Activated CD4-positive, alpha-beta T cell treated with anti-CD3 and anti-CD28 coated beads for 24 hours (primary cell): Measurements from ENCODE around the gene SH3GL3.

Experiments used
- DNase-seq, 2 donors: peaks; one replicate each; pipeline ENCODE4 v3.0.0-alpha.2; 2020; ENCODE audit warnings: low read depth in 2 of 2

The SH3GL3 gene

GRCh38 chr15:83510001-83510400 lies 62.9 kb downstream of the SH3GL3 start:
- DNase-seq: no peak

DNA sequence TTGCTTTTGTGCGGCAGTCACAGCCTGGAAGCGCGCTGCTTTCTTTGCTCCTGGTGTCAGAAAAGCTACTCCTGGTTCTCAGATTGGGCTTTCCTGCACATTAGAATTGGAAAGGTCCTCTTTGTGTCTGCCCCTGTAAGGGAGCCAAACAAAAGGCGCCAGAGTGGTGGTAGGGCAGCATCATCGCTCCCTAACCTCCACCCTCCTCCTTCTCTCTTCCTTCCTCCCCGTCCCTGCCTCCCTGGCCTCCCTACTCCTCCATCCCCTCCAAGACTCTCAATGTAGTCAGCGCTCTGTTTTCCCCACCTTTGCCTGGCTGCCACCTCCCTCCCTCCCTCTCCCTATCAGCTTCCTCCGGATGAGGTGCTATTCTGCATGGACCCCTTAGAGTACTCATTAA lies 65.3 kb downstream of the SH3GL3 start:
- no peak for DNase-seq

GRCh38 chr15:83514584-83514983 lies 67.4 kb downstream of the SH3GL3 start:
- DNase-seq: no peak

- DNase-seq: no peak
These were observed 68.0 kb downstream of the SH3GL3 start for GRCh38 chr15:83515164-83515563.

DNA sequence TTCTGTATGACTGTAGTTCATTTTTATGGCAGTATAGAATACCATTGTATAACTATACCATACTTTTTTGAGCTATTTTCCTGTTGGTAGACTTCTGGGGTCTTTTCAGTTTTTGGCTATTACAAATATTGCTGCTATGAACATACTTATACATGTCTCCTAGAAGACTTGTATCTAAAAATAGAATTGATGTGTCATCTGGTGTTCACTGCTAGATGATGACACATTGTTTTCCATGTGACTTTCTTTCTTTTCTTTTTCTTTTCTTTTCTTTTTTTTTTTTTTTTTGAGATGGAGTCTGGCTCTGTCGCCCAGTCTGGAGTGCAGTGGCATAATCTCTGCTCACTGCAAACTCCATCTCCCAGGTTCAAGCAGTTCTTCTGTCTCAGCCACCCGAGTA lies 69.8 kb downstream of the SH3GL3 start:
- no peak for DNase-seq

DNA sequence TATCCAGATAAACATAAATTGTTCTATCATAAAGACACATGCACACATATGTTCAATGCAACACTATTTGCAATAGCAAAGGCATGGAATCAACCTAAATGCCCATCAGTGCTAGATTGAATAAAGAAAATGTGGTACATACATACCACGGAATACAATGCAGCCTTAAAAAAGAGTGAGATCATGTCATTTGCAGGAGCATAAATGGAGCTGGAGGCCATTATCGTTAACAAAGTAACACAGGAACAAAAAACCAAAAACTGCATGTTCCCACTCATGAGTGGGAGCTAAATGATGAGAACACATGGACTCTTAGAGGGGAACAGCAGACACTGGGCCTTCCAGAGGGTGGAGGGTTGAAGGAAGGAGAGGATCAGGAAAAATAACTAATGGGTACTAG lies 79.2 kb downstream of the SH3GL3 start:
- no peak for DNase-seq

GRCh38 chr15:83533410-83533962 lies 86.3 kb downstream of the SH3GL3 start:
- no peak for DNase-seq

- no peak for DNase-seq
These were observed 90.5 kb downstream of the SH3GL3 start for GRCh38 chr15:83537606-83538005.

DNA sequence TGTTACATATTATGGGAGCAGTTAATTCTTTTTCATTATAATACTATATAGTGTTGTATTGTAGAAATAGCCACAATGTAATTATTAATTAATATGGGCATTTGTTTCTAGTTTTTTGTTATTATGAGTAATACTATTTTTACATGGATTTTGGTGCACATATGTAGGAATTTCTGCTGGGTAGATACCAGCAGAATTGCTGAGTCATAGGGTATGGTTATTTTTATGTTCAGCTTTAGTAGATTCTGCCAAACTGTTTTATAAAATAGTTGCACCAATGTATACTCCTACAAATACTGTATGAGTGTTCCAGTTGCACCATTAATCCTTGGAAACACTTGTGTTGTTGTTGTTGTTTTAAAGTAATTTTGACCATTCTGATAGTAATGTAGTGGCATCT lies 91.5 kb downstream of the SH3GL3 start:
- no peak for DNase-seq

DNA sequence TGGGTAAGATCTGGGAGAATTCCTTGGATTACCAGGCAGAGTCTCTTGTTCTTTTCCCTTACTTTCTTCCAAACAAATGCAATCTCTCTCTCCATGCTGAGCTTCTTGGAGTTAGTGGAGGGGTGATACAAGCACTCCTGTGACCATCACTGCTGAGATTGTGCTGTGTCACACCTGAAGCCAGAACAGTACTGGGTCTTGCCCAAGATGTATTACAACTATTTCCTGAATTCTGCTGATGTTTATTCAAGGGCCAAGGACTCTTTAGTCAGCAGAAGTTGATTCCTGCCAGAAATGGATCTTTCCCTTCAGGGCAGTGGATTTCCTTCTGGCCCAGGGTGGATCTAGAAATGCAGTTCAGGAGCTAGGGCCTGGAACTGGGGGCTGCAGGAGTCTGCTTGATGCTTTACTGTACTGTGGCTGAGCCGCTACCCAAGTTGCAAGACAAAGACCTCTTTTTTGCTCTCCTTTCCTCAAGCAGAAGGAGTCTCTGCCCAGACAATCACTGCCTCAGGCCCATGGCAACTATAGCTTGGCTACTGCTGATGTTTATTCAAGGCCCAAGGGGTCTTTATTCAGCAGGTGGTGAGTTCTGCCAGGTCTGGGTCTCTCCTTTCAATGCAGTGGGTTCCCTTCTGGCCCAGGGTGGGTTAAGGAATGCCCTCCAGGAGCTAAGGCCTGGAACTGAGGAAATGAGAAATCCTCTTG lies 98.8 kb downstream of the SH3GL3 start:
- DNase-seq: no peak

DNA sequence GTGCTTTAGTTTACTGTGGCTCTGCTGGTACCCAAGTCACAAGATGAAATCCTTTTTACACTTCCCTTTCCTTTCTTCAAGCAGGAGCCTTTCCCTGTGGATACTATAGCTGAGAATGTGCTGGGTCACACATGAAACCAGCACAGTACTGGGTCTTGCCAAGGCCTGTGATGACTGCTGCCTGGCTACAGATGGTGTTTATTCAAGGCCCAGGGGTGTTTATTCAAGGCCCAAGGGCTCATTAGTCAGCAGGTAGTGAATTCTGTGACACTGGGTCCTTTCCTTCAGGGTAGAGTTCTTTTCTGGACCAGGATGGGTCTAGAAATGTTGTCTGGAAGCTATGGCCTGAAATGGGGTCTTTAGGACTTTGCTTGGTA lies 99.4 kb downstream of the SH3GL3 start:
- DNase-seq: no peak

GRCh38 chr15:83547168-83547567 lies 100.0 kb downstream of the SH3GL3 start:
- no peak for DNase-seq

GRCh38 chr15:83549623-83550022 lies 102.5 kb downstream of the SH3GL3 start:
- no peak for DNase-seq

DNA sequence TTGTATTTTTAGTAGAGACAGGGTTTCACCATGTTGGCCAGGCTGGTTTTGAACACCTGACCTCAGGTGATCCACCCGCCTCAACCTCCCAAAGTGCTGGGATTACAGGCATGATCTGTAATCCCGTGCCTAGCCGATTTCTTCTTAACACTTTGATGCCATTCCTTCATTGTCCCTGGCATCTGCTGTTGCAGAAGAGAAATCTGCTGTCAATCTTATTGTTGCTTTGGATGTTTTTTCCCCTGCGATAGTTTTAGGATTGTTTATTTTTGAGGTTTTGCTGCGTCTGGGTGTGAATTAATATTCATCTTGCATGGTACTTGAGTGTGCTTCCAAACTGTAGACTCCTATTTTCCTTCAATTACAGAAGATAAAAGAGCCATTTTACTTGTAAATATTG lies 107.4 kb downstream of the SH3GL3 start:
- DNase-seq: no peak

DNA sequence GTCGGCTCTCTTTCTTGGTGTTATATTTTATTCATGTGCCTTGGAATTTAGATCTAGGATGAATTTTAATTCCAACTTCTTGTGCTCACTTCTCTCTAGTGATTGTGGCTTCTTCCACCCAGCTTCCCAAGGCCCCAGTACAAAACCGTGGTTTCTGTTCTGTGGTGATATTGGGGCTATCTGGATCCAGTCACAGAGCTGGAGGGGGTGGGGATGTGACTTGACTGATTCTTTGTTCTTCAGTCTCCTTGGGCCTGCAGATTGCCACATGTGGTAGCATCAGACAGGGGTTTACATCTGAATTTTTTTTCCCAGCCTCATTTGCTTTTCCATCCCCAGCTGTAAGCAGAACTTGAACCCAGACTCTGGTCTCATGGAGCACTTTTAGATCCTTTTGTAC lies 108.2 kb downstream of the SH3GL3 start:
- no peak for DNase-seq

- DNase-seq: no peak
These were observed 108.9 kb downstream of the SH3GL3 start for GRCh38 chr15:83556068-83556467.

DNA sequence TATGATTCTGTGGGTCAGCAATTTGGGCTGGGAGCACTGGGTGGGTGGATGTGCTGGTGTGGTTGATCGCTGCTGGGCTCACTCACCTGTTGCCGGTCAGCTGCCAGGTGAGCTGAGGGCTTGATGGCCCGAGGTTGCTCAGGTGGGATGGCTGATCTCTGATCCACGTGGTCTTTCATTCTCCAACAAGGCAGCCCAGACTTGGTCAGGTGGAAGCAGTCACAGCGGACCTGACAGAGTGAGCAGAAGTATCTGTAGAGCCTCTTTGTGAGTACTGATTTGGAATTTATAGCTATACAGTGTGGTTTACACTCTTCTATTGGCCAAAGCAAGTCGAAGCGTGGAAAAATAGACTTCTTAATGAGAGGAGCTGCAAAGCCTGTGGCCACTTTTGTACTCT lies 109.6 kb downstream of the SH3GL3 start:
- no peak for DNase-seq

- DNase-seq: no peak
These were observed 111.0 kb downstream of the SH3GL3 start for GRCh38 chr15:83558146-83558545.

DNA sequence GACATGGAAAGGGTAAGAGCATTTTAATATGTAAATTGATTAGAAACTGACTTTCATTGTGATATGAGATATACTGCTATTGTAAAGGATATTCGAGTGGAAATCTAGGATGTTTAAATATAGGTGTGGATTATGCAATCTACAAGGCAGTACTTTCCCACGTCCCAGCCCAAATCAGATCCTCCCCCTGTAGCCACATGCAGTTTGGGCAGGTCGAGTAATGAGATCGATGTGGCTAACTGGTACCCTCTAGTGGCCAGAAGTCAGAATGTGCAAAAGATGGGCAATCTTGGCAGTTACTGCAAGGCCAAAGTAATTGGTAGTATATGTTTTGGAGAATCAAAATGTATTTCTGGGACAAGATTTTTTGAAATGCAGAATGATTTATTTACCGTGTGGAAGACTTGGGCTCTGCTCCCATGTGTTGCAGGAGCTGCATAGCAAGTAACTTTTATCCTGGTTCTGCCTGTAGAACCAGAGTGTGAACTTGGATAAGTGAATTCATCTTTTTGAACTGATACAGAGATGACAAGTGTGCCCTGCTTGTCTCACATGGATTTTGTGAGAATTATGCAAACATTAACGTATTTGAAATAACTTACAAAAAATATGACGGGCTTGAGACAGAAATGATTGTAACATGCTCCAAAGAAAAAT lies 112.3 kb downstream of the SH3GL3 start:
- DNase-seq: peak; percentile 13 to 24

DNA sequence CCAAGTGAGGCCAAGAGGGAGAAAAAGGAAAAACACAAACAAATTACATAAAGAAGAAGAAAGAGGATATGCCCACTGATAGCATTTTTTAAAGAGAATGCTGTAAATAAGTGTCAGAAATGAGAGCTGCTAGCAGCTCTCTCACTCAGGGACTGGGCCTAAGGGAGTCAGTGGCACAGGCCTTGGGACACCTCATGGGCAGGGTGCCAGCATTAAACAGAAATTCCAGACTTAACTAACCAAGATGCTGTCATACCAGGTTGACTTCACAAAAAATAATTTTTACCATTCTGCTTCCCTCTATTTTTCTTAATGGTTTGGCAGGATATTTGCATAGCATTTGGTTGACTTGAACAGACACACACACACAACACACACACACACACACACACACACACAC lies 114.5 kb downstream of the SH3GL3 start:
- no peak for DNase-seq

DNA sequence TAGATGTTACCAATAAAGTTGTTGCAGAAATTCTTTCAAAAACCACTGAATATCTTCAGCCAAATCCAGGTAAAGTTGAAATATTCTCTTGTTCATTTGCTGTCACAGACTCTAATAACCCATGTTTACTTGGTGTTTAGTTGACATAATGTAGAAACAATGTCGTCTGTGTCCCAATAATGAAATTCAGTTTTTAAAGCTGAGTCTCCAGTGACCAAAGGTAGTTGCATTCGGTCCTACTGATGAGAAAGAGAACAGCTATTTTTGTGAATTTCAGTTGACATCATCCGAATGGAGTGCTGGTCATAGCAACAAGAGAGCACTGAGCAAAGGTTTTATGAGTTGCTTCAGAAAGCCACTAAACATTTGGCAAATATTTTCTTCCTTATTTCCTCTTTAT lies 118.0 kb downstream of the SH3GL3 start:
- no peak for DNase-seq

GRCh38 chr15:83565553-83566159 lies 118.5 kb downstream of the SH3GL3 start:
- DNase-seq: no peak

DNA sequence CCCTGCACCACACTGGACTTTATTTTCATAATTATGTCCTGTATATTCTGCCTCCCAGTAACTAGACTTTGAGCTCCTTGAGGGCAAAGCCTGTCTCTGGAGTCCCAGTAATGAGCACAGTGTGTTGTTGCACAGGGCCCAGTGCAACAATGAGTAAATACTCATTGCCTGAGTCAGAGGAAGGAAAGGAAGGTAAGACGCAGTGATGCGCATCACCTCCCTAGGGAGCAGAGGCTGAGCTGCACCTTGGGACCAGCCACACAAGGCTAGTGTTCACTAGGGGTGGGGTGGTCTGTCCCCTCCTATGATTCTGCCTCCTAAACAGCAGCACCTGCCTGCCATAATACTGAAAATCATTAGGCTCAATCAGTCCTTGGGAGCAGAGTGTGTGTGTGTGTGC lies 120.2 kb downstream of the SH3GL3 start:
- DNase-seq: no peak
